Ascending aorta (tissue), 2 donors: Measurements from ENCODE around the gene ATXN10. TPM values are rescaled to one million over a fixed set of nuclear protein-coding genes. Genes with fewer than 3 reads are reported as not detected.

Experiments used
- DNase-seq, 2 donors: peaks; one replicate each; pipeline ENCODE4 v3.0.0-alpha.2; 2019; ENCODE audit warnings: low spot score in 2 of 2
- H3K27ac ChIP-seq, 2 donors: fragments of 200-600 bp; sonication (generic); one replicate each; pipeline ENCODE4 v1.5.1; 2016 to 2017; ENCODE audit warnings: mild to moderate bottlenecking in 1 of 2
- H3K27me3 ChIP-seq: fragments of 200-600 bp; sonication (generic); one replicate; pipeline ENCODE4 v1.5.1; 2017
- H3K36me3 ChIP-seq, 2 donors: fragments of 200-600 bp; sonication (generic); one replicate each; pipeline ENCODE4 v1.5.1; 2016
- H3K4me1 ChIP-seq, 2 donors: fragments of 200-600 bp; sonication (generic); one replicate each; pipeline ENCODE4 v1.5.1; 2016 to 2017; ENCODE audit warnings: mild to moderate bottlenecking in 1 of 2
- H3K4me3 ChIP-seq, 2 donors: fragments of 200-600 bp; sonication (generic); one replicate each; pipeline ENCODE4 v1.5.1; 2016 to 2017; ENCODE audit warnings: mild to moderate bottlenecking in 1 of 2
- H3K9me3 ChIP-seq, 2 donors: fragments of 200-600 bp; sonication (generic); one replicate each; pipeline ENCODE4 v1.5.1; 2016
- CTCF ChIP-seq, 3 experiments: fragments of 200-600 bp in 2 of 3; fragments of 450-650 bp in 1 of 3; sonication (generic) in 2 of 3; IDR thresholded peaks; one replicate each; pipeline ENCODE4 v1.5.1; 2016 to 2019; ENCODE audit warnings: antibody characterized with exemption in 3 of 3, mild to moderate bottlenecking in 1 of 3, moderate library complexity in 1 of 3
- intact Hi-C: fragments of 100-400 bp; cut with DNase I; formaldehyde crosslinking; loops from one replicate; pipeline ENCODE4 v1.15.1; 2023
- total RNA-seq: library from RNA; depleted of rRNA; stranded (reverse); fragments of >200 nt; gene quantifications from one replicate; pipeline ENCODE4 v1.1.0, GENCODE V29; 2016

Gene ATXN10
- total RNA-seq, 1 donor from 2014 or later: 82.1 TPM

DNA sequence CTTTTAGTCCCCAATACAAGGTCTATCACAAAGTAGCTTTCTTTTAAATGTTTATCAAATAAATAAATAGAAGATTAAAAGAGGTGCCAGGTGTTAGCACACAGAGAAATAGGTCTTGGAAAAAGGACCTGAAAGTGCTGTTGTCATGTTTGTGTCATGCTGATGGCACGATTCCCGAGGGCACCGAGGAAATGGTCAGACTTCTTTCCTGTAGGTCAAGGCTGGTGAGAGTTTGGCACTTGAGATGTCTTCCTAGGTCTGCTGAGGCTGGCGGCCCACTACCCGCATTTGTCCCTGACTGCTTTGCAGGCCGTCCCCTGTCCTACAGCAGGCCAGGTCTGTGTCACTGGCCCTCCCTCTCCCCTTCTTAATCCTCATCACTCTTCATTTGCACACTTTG is 112.1 kb downstream of the ATXN10 start:
- peaks cover 6 to 9% of the 10 kb centered on the region in 2 donors for H3K4me1 ChIP-seq
- no peak for DNase-seq
- no peak overlapping the region for H3K4me3 ChIP-seq
- TF ChIP-seq CTCF (IDR thresholded peaks at IDR 0.05): no peak
- no peaks in the 10 kb centered on the region for H3K27me3 ChIP-seq
- intact Hi-C loops: no loop called here
- no peaks in the 10 kb centered on the region for H3K9me3 ChIP-seq
- no peaks in the 10 kb centered on the region for H3K36me3 ChIP-seq
- H3K27ac ChIP-seq: no peak overlapping the region

GRCh38 chr22:45784357-45785277 is 113.0 kb downstream of the ATXN10 start:
- Histone ChIP-seq H3K4me3 (no peak overlapping the region), H3K27me3 (no peaks in the 10 kb centered on the region), H3K36me3 (no peaks in the 10 kb centered on the region), H3K27ac (no peak overlapping the region), H3K9me3 (no peaks in the 10 kb centered on the region), H3K4me1 (peaks cover 6 to 9% of the 10 kb centered on the region in 2 donors)
- intact Hi-C loops: no loop called here
- no peak for DNase-seq
- TF ChIP-seq CTCF (IDR thresholded peaks at IDR 0.05): no peak

DNA sequence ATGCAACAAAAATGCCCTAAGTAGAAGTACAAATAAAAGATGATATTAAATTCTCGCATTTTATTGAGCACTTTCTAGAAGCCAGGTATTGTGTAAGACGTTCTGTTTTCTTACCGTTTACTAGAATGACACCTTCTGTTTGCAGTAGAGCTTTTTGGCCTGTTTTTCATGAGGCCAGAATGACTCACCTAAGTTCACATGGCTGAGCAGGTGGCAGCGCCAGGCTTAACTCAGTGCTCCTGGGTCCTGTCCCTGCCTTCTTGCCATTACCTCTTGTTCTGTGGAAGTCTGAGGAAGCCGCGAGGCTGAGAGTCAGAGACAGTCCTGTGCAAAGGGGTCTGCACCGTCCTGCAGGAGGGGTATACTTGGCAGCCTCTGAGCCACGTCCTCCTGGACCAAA is 113.8 kb downstream of the ATXN10 start:
- TF ChIP-seq CTCF (IDR thresholded peaks at IDR 0.05): no peak
- DNase-seq: no peak
- no peaks in the 10 kb centered on the region for H3K9me3 ChIP-seq
- no peaks in the 10 kb centered on the region for H3K27me3 ChIP-seq
- H3K4me3 ChIP-seq: no peak overlapping the region
- intact Hi-C loops: no loop called here
- no peaks in the 10 kb centered on the region for H3K36me3 ChIP-seq
- peaks cover 6 to 9% of the 10 kb centered on the region in 2 donors for H3K4me1 ChIP-seq
- no peak overlapping the region for H3K27ac ChIP-seq

GRCh38 chr22:45786726-45787125 is 115.1 kb downstream of the ATXN10 start:
- Histone ChIP-seq H3K36me3 (no peaks in the 10 kb centered on the region), H3K4me1 (peaks cover 6 to 9% of the 10 kb centered on the region in 2 donors), H3K4me3 (no peak overlapping the region), H3K27me3 (no peaks in the 10 kb centered on the region), H3K27ac (no peak overlapping the region), H3K9me3 (no peaks in the 10 kb centered on the region)
- no peak for DNase-seq
- no peak for TF ChIP-seq CTCF (IDR thresholded peaks at IDR 0.05)
- intact Hi-C loops: no loop called here

- no peak for DNase-seq
- H3K36me3 ChIP-seq: no peaks in the 10 kb centered on the region
- H3K4me1 ChIP-seq: peaks cover 6 to 9% of the 10 kb centered on the region in 2 donors
- no peak for TF ChIP-seq CTCF (IDR thresholded peaks at IDR 0.05)
- intact Hi-C loops: no loop called here
- no peak overlapping the region for H3K4me3 ChIP-seq
- H3K27me3 ChIP-seq: no peaks in the 10 kb centered on the region
- H3K9me3 ChIP-seq: no peaks in the 10 kb centered on the region
- H3K27ac ChIP-seq: no peak overlapping the region
Measured at GRCh38 chr22:45787759-45788158, 116.1 kb downstream of the ATXN10 start.
